DOHH2 (cell line): ENCODE results near the gene FRMD4B.

ENCODE experiments used
- EZH2phosphoT487 ChIP-seq: fragments of 200-600 bp; sonication (generic); IDR thresholded peaks from 2 replicates; pipeline ENCODE4 v1.6.1; 2017; ENCODE audit warnings: borderline replicate concordance, mild to moderate bottlenecking, antibody characterized with exemption, low read length, moderate library complexity, mixed read lengths
- TF ChIP-seq, protein P1 (sequence below): fragments of 200-600 bp; sonication (generic); IDR thresholded peaks from one replicate; pipeline ENCODE4 v1.5.1; 2014; ENCODE audit warnings: antibody characterized with exemption, mild to moderate bottlenecking, low read depth, low read length; ENCODE audit not compliant: poor library complexity, severe bottlenecking

DNA sequence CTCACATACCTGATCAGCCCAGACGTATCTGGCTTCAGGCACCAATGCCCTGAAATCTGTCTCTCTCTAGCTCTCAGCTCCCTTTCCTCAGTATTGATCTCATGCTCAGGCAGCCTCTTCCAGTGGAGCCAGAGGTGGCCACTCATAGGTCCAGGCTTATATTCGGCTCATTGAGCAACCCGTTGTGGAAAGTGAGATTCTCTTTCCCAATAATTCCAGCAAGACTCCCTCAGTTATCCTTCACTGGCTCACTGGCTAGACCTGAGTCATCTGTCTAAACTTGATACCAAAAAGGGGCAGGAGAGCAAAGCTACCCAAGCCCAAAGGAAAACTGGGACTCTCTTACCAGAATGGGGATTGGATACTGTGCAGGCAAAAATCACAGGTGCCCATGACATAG lies 33.4 kb upstream of the FRMD4B start:
- TF ChIP-seq, protein P1, sequence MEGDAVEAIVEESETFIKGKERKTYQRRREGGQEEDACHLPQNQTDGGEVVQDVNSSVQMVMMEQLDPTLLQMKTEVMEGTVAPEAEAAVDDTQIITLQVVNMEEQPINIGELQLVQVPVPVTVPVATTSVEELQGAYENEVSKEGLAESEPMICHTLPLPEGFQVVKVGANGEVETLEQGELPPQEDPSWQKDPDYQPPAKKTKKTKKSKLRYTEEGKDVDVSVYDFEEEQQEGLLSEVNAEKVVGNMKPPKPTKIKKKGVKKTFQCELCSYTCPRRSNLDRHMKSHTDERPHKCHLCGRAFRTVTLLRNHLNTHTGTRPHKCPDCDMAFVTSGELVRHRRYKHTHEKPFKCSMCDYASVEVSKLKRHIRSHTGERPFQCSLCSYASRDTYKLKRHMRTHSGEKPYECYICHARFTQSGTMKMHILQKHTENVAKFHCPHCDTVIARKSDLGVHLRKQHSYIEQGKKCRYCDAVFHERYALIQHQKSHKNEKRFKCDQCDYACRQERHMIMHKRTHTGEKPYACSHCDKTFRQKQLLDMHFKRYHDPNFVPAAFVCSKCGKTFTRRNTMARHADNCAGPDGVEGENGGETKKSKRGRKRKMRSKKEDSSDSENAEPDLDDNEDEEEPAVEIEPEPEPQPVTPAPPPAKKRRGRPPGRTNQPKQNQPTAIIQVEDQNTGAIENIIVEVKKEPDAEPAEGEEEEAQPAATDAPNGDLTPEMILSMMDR = no peak
- no peak for TF ChIP-seq EZH2phosphoT487
